ENCODE data around the gene KCNK7. TPM values are rescaled to one million over a fixed set of nuclear protein-coding genes. Genes with fewer than 3 reads are reported as not detected.
A peak's percentile ranks its signal among the peaks of the same experiment; 100 is the strongest.

KCNK7 gene
- total RNA-seq, 6 donors from 2014 or later = 0.59 to 3.7 (median 1.7) TPM; not detected in 1

DNA sequence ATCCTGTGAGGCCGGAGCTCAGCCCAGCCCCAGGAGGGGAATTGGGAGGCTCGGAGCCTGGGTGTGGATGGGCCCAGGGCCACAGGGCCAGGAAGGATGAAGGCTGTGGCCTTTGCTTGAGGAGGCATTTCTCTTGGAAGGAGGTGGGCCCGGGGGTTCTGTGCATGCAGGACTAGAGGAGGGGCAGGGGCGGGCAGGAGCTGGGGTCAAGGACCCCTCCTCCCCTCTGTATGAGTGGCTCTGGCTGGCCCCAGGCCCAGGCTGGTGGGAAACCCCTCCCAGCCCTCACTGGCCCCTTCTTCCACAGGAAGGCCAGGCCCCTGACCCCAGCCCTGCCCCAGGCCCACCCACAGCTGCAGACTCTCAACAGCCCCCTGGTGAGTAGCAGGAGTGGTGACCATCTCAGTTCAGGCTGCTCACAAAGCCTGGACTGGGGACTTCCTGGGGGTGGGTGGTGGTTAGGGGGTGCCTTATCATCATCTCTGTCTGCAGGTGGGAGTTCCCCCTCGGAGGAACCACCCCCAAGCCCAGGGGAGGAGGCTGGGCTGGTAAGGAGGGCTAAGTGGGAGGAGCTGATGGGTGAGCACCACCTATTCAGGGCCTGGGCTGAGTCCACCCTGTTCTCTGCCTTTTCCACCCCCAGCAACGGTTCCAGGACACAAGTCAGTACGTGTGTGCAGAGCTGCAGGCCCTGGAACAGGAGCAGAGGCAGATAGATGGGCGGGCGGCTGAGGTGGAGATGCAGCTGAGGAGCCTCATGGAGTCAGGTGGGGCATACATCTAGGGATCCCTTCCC is 6.0 kb downstream of the KCNK7 start:
- no peaks in the 10 kb centered on the region for H3K27me3 ChIP-seq
- no peak overlapping the region for H3K4me3 ChIP-seq
- peak in 1 of 2 donors; percentile 63 for DNase-seq
- 76 to 78% methylated on average over 8 to 9 of the region's 9 CpGs for WGBS, 2 donors
- H3K36me3 ChIP-seq = peaks cover 0 to 63% (median 34%) of the 10 kb centered on the region in 4 donors
- TF ChIP-seq POLR2A (IDR thresholded peaks at IDR 0.05) (no peak), EP300 (IDR thresholded peaks at IDR 0.05) (no peak), POLR2AphosphoS5 (IDR thresholded peaks at IDR 0.05) (no peak)
- TF ChIP-seq, protein P1, sequence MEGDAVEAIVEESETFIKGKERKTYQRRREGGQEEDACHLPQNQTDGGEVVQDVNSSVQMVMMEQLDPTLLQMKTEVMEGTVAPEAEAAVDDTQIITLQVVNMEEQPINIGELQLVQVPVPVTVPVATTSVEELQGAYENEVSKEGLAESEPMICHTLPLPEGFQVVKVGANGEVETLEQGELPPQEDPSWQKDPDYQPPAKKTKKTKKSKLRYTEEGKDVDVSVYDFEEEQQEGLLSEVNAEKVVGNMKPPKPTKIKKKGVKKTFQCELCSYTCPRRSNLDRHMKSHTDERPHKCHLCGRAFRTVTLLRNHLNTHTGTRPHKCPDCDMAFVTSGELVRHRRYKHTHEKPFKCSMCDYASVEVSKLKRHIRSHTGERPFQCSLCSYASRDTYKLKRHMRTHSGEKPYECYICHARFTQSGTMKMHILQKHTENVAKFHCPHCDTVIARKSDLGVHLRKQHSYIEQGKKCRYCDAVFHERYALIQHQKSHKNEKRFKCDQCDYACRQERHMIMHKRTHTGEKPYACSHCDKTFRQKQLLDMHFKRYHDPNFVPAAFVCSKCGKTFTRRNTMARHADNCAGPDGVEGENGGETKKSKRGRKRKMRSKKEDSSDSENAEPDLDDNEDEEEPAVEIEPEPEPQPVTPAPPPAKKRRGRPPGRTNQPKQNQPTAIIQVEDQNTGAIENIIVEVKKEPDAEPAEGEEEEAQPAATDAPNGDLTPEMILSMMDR (IDR thresholded peaks at IDR 0.05) = no peak
- H3K27ac ChIP-seq = peak overlapping the region in 1 of 4 donors; percentile 79
- peaks cover 30 to 62% (median 31%) of the 10 kb centered on the region in 4 donors for H3K4me1 ChIP-seq
- ATAC-seq (ENCODE audit: low FRiP score in 2 of 2) = no peak
- no peaks in the 10 kb centered on the region for H3K9me3 ChIP-seq

DNA sequence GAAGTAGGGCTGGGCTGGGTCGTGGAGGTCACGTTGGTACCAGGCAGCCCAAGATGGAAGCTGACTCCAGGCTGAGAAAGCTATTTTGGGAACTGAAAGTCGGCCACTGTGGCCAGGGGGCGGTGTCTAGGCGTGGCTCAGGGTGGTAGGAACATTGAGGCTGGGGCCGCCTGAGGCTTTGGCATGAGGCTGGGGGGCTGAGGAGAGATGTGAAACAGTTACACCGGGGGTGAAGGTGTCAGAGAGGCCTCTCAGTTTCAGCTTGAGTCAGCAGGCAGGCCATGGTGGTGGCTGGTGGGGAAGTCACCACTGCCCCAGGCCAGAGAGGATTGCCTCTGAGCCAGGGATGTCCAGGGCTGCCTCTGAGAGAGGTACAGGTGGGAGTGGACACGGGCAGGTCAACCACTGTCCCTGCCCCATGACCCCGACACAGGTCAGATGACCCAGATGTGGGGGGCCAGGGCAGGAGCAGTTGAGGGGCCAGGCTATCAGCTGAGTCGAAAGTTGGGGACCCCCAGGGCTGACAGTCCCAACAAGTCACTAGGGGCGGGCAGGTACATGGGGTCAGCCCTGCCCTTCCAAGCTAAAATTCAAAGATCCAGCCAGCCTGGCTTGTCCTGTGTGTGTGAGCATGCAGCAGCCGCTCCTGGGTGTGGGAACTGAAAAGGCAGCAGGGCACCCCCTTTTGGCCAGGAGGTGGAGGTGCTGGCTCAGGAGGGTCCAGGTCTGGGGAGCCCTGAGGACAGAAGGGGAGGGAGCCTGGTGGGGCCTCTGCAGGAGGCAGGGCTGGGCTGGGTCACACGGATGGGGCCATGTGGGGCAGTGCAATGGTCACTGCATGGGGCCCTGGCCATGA is 7.2 kb downstream of the KCNK7 start:
- Histone ChIP-seq H3K27me3 (no peaks in the 10 kb centered on the region), H3K36me3 (peaks cover 0 to 71% (median 44%) of the 10 kb centered on the region in 4 donors), H3K4me1 (peaks cover 25 to 58% (median 29%) of the 10 kb centered on the region in 4 donors), H3K27ac (peak overlapping the region; percentile 34 to 81 (median 70)), H3K4me3 (no peak overlapping the region), H3K9me3 (no peaks in the 10 kb centered on the region)
- WGBS, 2 donors = 39 to 57% methylated on average over 9 to 12 of the region's 13 CpGs
- peak in 1 of 2 donors; percentile 79 for DNase-seq
- ATAC-seq (ENCODE audit: low FRiP score in 2 of 2) = peak; percentile 61 to 64
- TF ChIP-seq, protein P1 (IDR thresholded peaks at IDR 0.05) = peak; percentile 45 to 75 (median 69)
- no peak for TF ChIP-seq EP300 (IDR thresholded peaks at IDR 0.05)
- no peak for TF ChIP-seq POLR2AphosphoS5 (IDR thresholded peaks at IDR 0.05)
- TF ChIP-seq POLR2A (IDR thresholded peaks at IDR 0.05) = no peak

DNA sequence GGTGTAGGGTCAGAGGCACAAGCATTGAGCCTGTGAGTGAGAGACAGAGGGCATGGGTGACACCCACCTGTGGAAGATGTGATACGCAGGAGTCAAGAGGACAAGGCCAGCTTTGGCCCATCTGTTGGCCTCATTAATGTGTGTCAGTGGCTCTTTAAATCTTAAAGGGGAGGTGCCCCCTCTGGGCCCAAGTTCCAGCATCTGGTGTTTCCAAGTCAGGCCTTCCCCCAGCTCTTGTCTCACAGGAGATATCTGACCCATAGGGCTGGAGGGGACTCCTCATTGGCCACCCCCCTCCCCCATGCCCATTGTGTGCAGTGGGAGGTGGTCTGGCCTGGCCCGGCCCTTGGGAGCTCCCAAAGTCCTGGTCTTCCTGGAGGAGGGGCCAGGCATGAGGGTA is 8.9 kb downstream of the KCNK7 start:
- Histone ChIP-seq H3K4me1 (peaks cover 18 to 41% (median 28%) of the 10 kb centered on the region in 4 donors), H3K9me3 (no peaks in the 10 kb centered on the region), H3K27ac (peak overlapping the region; percentile 18 to 81 (median 49)), H3K36me3 (peaks cover 0 to 71% (median 41%) of the 10 kb centered on the region in 4 donors), H3K27me3 (no peaks in the 10 kb centered on the region), H3K4me3 (no peak overlapping the region)
- no peak for DNase-seq
- no peak for TF ChIP-seq POLR2AphosphoS5 (IDR thresholded peaks at IDR 0.05)
- TF ChIP-seq POLR2A (IDR thresholded peaks at IDR 0.05) = no peak
- no peak for TF ChIP-seq EP300 (IDR thresholded peaks at IDR 0.05)
- TF ChIP-seq, protein P1 (IDR thresholded peaks at IDR 0.05) = no peak
- peak in 1 of 2 donors; percentile 11 for ATAC-seq (ENCODE audit: low FRiP score in 2 of 2)
- WGBS, 2 donors = 83 to 87% methylated on average over 2 of the region's 2 CpGs

DNA sequence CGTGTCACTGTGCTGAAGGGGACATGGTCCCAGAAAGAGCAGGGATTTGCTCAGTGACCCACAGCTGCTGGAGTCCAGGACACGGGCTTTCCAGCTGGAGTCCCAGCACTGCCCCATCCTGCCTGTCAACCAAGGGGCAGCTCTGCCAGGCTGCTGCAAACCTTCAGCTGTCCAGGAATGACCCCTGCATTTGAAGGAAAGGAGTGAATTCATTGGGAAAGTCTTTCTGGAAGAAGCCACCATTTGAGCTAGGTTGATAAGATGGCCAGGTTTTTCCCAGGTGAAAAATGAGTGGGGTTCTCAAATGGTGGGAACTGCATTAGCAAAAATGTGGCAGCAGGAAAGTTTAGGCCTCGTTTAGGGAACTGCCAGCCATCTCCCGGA is 9.4 kb downstream of the KCNK7 start:
- TF ChIP-seq, protein P1 (IDR thresholded peaks at IDR 0.05) = no peak
- no peak for TF ChIP-seq POLR2AphosphoS5 (IDR thresholded peaks at IDR 0.05)
- TF ChIP-seq POLR2A (IDR thresholded peaks at IDR 0.05) = no peak
- TF ChIP-seq EP300 (IDR thresholded peaks at IDR 0.05) = no peak
- H3K4me3 ChIP-seq = no peak overlapping the region

More for the DNA sequence above, 9.4 kb downstream of the KCNK7 start:
- Histone ChIP-seq H3K9me3 (no peaks in the 10 kb centered on the region), H3K27me3 (no peaks in the 10 kb centered on the region), H3K4me1 (peaks cover 18 to 37% (median 27%) of the 10 kb centered on the region in 4 donors), H3K27ac (peak overlapping the region in 2 of 4 donors; percentile 45 to 81), H3K36me3 (peaks cover 0 to 71% (median 46%) of the 10 kb centered on the region in 4 donors)
- DNase-seq = no peak
- no peak for ATAC-seq (ENCODE audit: low FRiP score in 2 of 2)
- 87 to 92% methylated on average over 4 of the region's 4 CpGs for WGBS, 2 donors
